HG02970 (cell line): Measurements from ENCODE around the gene RAB3GAP2.
"Not testable (repeated sequence)": the region's sequence is repeated elsewhere in the genome, so short reads cannot be mapped to it uniquely, and the experiment has no call there.

Experiments used
- ATAC-seq: cut with Tn5 transposase; IDR thresholded peaks from one replicate; pipeline ENCODE4 v1.9.1; 2021; ENCODE audit warnings: mild to moderate bottlenecking, moderate library complexity, moderate number of reproducible peaks; ENCODE audit not compliant: unreplicated experiment, low FRiP score

The RAB3GAP2 gene

DNA sequence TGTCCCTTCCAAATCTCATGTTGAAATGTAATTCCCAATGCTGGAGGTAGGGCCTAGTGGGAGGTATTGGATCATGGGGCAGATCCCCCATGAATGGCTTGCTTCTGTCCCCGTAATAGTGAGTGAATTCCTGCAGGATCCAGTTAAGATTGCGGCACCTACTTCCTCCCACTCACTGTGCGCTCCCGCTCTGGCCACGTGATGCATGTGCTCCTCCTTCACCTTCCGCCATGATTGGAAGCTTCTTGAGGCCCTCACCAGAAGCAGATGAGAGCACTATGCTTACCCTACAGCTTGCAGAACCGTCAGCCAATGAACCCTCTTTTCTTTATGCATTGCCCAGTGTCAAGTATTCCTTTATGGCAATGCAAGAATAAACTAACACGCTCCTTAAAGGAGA, 14.9 kb upstream of the RAB3GAP2 start:
- ATAC-seq: no peak

DNA sequence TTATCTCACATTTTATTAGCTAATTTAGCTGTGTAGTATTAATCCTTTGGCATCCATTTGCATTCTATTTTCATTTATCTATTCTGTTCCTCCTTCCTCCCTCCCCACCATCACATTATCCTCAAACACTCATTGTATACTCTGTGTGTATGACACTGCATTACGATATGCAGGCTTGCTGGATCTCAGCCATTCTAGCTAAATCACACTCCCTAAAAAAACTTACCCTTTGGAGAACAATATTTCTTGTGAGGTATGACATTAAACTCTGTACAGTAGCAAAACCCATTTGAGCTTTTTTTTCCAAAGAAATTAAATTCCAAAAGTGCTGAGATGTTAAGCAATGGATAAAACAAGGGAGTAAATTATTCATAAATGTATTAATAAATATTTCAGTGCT, 11.4 kb upstream of the RAB3GAP2 start:
- no peak for ATAC-seq

DNA sequence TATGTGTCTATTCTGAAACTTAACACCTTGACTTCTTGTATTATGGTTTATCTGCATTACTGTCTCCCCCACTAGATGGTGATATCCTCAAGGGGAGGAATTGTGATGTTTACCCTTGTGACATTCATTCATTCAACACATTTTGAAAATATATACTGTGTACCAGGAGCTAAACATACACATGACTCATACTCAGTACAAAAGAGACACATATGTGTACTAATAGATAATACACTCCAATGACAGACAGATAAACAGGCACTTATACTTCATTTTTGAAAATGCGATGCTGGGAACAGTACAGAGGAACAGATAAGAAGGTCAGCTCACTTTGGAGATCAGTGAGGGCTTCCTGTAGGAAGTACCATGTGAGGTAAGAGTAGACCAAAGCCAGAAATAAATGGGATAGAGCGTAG, 8.9 kb upstream of the RAB3GAP2 start:
- no peak for ATAC-seq

DNA sequence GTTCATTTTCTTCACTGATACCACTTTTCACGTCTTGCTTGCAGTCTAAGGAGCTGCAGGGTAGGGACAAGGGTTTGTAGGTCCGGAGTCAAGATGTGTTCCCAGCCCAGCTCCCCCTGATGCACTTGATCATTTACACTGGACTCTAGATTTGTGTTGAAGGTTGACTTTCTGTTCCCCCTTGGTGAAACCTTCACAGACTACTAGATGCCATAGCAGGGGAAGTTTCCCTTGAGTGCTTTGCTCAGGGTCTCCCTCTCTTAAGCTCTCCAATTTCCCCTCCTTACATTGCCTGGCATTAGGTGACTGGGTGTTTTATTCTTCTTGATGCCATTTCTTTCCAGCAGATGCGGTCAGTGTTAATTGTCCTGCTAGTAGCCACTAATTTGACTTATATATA, 8.0 kb upstream of the RAB3GAP2 start:
- no peak for ATAC-seq

GRCh38 chr1:220278991-220279390, 6.7 kb upstream of the RAB3GAP2 start:
- ATAC-seq: no peak

GRCh38 chr1:220275430-220275829, 3.2 kb upstream of the RAB3GAP2 start:
- ATAC-seq: no peak

GRCh38 chr1:220274251-220274855, 2.1 kb upstream of the RAB3GAP2 start:
- ATAC-seq: no peak

DNA sequence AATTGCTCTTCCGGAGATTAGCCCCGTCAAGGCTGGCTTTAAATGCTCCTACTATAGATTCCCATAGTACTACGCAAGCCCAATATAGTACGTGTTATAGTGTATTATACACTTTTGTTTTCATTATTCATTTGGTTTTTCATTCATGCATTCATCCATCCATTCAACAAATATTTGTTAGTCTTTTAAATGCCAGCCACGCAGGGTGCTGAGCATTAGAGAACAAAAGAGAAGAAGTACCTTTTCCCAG, 513 bp upstream of the RAB3GAP2 start:
- ATAC-seq: no peak

DNA sequence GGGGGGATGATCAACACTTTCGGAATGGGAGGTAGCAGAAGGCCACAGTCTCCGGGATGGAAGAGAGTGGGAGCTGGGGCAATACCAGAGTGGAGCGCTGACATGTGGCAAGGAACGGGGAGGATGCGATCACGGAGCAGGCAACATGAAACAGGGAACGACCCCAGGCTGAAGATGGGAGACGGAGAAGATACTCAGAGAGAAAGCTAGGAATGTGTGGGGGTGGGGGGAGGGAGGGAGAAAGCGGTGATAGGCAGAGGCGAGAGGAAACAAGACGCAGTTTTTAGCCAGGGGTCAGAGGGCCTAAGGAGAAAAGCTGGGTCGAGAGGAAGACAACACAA, 577 bp downstream of the RAB3GAP2 start:
- ATAC-seq: no peak

- no peak for ATAC-seq
These were observed 3.2 kb downstream of the RAB3GAP2 start for GRCh38 chr1:220269036-220269435.

DNA sequence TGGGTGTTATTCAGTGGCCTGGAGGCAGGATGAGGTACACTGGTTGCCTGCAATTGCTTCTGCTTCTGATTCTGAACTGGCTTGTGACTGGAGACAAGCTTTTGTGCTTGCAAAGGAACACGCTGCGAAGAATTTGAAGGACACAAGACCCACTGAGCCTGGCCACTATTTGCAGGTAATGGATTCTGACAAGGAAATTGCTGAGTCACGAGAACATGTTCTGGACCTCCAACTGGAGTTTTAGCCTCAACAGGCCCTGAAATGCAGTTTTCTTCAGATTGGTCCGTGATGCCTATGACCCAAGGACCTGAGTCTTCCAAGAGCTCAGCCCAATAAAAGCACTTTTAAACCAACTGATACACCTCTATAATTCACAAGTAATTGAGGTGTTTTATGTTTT, 4.6 kb downstream of the RAB3GAP2 start:
- no peak for ATAC-seq

DNA sequence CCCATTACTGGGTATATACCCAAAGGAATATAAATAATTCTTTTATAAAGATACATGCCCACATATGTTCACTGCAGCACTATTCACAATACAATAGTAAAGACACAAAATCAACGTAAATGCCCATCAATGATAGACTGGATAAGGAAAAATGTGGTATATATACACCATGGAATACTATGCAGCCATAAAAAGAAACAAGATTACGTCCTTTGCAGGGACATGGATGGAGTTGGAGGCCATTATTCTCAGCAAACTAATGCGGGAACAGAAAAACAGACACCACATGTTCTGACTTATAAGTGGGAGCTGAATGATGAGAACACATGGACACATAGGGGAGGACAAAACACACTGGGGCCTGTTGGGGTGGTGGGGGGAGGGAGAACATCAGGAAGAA, 12.0 kb downstream of the RAB3GAP2 start:
- not testable (repeated sequence) for ATAC-seq

DNA sequence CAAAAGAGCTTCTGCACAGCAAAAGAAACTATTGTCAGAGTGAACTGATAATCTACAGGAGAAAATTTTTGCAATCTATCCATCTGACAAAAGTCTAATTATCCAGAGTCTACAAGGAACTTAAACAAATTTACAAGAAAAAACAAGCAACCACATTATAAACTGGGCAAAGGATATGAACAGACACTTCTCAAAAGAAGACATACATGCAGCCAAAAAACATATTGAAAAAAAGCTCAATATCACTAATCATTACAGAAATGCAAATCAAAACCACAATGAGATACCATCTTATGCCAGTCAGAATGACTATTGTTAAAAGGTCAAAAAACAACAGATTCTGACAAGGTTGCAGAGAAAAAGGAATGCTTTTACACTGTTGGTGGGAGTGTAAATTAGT, 12.5 kb downstream of the RAB3GAP2 start:
- not testable (repeated sequence) for ATAC-seq

DNA sequence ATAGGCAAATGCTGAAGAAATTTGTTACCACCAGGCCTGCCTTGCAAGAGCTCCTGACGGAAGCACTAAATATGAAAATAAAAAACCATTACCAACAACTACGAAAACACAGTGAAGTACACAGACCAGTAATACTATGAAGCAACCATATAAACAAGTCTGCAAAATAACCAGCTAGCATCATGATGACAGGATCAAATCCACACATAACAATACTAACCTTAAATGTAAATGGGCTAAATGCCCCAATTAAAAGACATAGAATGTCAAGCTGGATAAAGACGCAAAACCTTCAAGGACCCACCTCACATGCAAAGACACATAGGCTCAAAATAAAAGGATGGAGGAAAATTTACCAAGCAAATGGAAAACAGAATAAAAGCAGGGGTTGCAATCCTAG, 16.1 kb downstream of the RAB3GAP2 start:
- ATAC-seq: not testable (repeated sequence)

DNA sequence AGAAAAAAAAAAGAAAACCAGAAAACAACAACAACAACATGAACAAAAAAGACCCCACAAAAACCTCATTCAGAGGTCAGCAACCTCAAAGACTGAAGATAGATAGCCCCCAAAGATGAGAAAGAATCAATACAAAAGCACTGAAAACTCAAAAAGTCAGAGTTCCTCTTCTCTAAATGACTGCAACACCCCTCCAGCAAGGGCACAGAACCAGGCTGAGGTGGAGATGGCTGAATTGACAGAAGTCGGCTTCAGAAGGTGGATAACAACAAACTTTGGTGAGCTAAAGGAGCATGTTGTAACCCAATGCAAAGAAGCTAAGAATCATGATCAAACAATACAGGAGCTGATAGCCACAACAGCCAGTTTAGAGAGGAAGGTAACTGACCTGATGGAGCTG, 17.0 kb downstream of the RAB3GAP2 start:
- no peak for ATAC-seq

GRCh38 chr1:220253290-220253689, 19.0 kb downstream of the RAB3GAP2 start:
- ATAC-seq: not testable (repeated sequence)

- no peak for ATAC-seq
These were observed 21.0 kb downstream of the RAB3GAP2 start for GRCh38 chr1:220251272-220251671.

GRCh38 chr1:220250681-220251080, 21.6 kb downstream of the RAB3GAP2 start:
- no peak for ATAC-seq

DNA sequence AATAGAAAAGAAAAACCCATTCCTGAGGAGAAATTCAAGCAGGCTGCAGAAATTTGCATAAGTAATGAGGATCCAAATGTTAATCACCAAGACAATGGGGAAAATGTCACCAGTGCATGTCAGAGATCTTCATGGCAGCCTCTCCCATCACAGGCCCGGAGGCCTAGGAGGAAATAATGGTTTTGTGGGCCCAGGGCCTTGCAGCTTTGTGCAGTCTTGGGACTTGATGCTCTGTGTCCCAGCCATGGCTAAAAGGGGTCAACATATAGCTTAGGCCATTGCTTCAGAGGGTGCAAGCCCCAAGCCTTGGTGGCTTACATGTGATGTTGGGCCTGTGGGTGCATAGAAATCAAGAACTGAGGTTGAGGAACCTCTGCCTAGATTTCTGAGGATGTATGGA, 22.7 kb downstream of the RAB3GAP2 start:
- no peak for ATAC-seq

- not testable (repeated sequence) for ATAC-seq
These were observed 23.5 kb downstream of the RAB3GAP2 start for GRCh38 chr1:220248715-220249265.

DNA sequence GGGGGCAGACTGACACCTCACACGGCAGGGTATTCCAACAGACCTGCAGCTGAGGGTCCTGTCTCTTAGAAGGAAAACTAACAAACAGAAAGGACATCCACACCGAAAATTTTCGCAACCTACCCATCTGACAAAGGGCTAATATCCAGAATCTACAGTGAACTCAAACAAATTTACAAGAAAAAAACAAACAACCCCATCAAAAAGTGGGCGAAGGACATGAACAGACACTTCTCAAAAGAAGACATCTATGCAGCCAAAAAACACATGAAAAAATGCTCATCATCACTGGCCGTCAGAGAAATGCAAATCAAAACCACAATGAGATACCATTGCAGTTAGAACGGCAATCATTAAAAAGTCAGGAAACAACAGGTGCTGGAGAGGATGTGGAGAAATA, 26.4 kb downstream of the RAB3GAP2 start:
- ATAC-seq: not testable (repeated sequence)

DNA sequence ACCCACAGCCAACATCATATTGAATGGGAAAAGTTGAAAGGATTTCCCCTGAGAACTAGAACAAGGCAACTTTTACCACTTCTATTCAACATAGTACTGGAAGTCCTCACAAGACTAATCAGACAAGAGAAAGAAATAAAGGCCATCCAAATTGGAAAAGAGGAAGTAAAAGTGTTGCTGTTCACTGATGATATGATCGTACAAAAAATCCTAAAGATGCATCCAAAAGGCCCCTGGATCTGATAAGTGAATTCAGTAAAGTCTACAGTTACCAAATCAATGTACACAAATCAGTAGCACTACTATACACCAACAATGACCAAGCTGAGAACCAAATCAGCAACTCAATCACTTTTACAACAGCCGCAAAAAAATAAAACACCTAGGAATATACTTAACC, 28.3 kb downstream of the RAB3GAP2 start:
- ATAC-seq: no peak

DNA sequence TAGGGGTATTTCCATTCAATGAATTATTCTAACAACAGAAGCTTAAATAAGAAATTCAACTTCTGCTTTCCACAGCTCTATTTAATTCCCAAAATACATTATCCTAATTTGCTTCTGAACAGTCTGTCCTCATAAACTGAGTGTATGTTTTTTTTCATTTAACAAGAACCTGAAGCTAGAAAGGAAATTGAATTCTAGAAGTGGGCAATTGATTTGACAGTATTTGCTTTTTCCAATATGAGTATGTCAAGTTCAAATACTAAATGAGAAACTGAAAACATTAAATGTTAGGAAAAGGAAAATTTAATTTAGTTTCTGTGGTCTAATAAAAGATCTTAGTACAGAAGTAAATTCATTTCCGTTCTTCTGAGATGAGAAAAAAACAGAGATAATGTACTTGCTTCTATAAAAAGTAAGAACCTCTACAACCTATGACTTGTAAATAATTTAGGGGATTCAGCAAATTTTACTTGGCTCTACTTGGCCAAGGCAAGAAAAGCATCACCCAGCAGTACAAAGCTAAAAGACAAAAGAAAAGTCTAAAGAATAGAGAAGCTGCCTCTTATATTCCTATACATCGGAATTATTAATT, 31.1 kb downstream of the RAB3GAP2 start:
- ATAC-seq: no peak
